ENCODE measurements around the gene ERI3. TPM values are rescaled to one million over a fixed set of nuclear protein-coding genes. Genes with fewer than 3 reads are reported as not detected.
"Not testable (repeated sequence)": the region's sequence is repeated elsewhere in the genome, so short reads cannot be mapped to it uniquely, and the experiment has no call there.

ERI3 gene
- total RNA-seq, 1 experiment from 2014 or later: 93.3 TPM

DNA sequence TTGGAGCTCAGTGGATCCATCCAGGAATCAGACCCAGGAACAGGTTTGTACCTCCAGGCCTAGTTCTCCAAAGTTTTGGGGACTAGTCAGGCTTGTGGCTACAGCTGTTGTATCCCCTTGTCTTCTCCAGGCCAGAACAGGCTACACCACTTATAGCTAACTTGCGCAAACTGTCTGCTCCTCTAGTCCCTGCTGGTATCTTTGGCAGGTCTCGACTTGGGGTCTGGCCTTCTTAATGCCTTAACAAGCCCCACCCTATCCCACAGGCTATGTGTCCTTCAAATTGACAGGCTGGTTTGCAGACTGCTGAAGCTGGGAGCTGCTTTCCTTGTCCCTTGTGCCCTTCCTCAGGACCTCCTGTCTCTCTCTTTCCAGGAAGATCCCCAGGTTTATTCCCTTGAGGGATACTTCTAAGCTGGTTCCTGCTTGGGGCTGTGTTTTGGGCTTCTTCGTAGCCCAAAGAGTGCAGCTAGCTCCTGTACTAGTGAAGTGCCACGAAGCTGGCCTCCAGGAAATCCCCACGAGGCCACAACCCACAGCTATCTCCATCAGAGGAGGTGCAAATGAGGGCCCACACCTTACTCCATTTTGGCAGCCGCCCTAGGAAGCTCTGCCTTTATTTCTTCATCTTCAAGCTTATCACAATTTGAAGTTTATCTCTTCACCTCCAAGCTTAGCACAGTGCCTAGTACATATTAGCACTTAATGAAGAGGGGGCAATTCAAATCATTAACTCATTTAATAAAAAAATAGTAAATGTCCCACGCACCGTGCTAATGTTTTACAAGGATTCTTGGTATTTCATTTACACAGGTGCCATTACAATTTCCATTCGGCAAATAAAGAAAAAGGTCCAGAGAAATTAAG is 142.5 kb downstream of the ERI3 start:
- DNase-seq (ENCODE audit: low read depth): no peak

DNA sequence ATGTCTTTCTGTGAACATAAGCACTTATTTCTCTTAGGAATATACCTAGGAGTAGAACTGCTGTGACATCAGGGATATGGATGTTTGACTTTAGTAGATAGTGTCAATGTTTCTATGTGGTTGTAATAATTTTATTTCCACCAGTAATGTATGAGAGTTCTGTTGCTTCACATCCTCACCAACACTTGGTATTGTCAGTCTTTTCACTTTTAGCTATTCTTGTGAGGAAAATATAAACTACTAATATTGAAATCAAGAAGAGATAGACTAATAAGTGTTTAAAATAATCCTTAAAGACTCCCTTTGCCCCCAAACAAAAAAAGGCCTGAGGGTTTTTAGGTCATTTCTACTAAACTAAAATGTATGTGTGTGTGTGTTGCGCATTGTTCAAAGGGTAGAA is 144.5 kb downstream of the ERI3 start:
- DNase-seq (ENCODE audit: low read depth): no peak

DNA sequence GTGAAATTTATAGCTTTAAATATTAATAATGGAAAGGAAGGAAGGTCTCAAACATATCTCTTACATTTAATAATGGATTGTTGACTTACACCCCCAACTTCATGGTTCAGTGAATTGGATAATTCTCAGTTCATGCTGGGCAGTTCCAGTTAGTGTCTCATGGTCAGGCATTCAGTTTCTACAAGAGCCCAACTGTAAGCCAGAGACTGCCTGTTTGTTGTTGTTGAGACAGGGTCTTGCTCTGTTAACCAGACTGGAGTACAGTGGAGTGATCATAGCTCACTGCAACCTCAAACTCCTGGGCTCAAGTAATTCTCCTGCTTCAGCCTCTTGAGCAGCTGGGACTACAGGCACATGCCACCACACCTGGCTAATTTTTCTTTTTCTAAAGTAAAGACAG is 146.8 kb downstream of the ERI3 start:
- no peak for DNase-seq (ENCODE audit: low read depth)

DNA sequence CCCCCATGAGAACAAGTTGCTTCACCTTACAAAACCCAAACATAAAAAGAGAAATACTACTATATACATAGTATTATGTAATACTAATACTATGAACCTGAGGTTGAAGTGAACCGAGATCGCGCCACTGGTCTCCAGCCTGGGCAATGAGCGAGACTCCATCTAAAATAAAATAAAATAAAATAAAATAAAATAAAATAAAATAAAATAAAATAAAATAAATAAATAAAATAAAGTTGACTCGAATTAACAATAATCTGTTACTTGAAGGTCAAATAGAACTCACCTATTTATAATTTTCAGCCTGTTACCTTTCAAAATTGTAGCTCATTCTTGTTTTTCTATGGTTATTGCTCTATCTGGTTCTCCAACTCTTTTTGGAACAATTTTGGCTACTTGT is 148.5 kb downstream of the ERI3 start:
- not testable (repeated sequence) for DNase-seq (ENCODE audit: low read depth)

DNA sequence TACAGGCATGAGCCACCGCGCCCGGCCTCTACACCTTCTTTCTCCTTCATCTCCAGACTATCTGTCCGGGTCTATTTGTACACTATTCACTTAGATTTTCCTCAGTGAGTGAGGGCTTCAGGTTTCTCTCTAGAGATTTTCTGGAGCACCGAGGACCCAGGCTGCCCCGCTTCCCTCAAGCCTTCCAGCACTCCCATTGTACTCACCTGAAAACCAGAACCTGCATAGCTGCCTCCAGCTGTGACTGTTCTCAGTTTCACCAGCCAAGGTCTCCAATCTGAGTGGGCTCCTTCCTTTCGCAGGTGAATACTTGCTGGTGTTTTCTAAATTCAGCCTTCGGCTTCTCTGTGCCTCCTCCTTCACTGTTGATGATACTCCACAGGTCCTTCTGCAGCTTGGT is 154.7 kb downstream of the ERI3 start:
- no peak for DNase-seq (ENCODE audit: low read depth)

DNA sequence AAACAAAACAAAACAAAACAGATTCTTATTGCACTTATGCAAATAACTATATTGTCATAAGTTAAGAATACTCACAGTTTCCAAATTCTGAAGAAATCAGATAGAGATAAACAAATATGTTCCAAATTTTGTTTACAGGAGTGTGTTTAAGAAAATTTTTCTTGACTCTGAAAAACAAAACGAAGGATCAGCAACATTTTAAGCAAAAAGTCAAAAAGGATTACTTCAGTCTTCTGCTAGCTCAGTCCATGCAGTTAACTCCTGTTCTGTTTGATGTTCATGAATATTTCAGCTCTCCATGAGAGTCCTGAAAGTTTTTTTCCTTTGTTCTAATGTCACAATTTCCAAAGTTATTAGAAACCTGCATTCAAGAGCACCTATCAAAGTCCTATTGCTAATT is 180.4 kb downstream of the ERI3 start:
- no peak for DNase-seq (ENCODE audit: low read depth)

Other genes starting within 250 kb of the ERI3 start
- not detected in 2 replicates for gene KLF17, start 236.4 kb downstream of the ERI3 start, total RNA-seq (2014; rRNA removed; shearing (Covaris generic))
- gene KLF18, start 213.6 kb downstream of the ERI3 start, total RNA-seq (2014; rRNA removed; shearing (Covaris generic)): 0.48 TPM in 1 of 2 replicates, not detected in the other
- 10.6 and 27.3 TPM in 2 replicates for gene DMAP1, start 141.8 kb downstream of the ERI3 start, total RNA-seq (2014; rRNA removed; shearing (Covaris generic))
- 153 and 198 TPM in 2 replicates for gene RNF220, start 50.0 kb upstream of the ERI3 start, total RNA-seq (2014; rRNA removed; shearing (Covaris generic))